NCI-H82 treated with DMSO at 0.1 percent for 48 hours (cell line): ENCODE results near the gene HEXIM2.
A peak's percentile ranks its signal among the peaks of the same experiment; 100 is the strongest.

Source experiments
- DNase-seq: peaks from one replicate; lab custom pipeline; 2025; ENCODE audit not compliant: unreplicated experiment; lab: John Stamatoyannopoulos, UW

The HEXIM2 gene

GRCh38 chr17:45143767-45144198 lies 17.9 kb upstream of the HEXIM2 start:
- DNase-seq: no peak

- no peak for DNase-seq
Measured at GRCh38 chr17:45144199-45145034, 17.3 kb upstream of the HEXIM2 start.

GRCh38 chr17:45145035-45145389 lies 16.7 kb upstream of the HEXIM2 start:
- no peak for DNase-seq

- DNase-seq: no peak
Measured at GRCh38 chr17:45146166-45146565, 15.5 kb upstream of the HEXIM2 start.

- DNase-seq: no peak
Measured at GRCh38 chr17:45146592-45146889, 15.1 kb upstream of the HEXIM2 start.

GRCh38 chr17:45146890-45147580 lies 14.6 kb upstream of the HEXIM2 start:
- peak; percentile 78 for DNase-seq

- DNase-seq: peak; percentile 94
Measured at GRCh38 chr17:45147581-45148182, 14.0 kb upstream of the HEXIM2 start.

- peak; percentile 99 for DNase-seq
Measured at GRCh38 chr17:45148183-45149036, 13.3 kb upstream of the HEXIM2 start, which contains the start of gene HEXIM1. Gene HEXIM1, plus strand, starts transcription at chr17:45148475. Its CDS starts 716 bp downstream, at chr17:45149191.

GRCh38 chr17:45149037-45149668 lies 12.5 kb upstream of the HEXIM2 start:
- peak; percentile 77 for DNase-seq

- no peak for DNase-seq
Measured at GRCh38 chr17:45149669-45150664, 11.7 kb upstream of the HEXIM2 start.

GRCh38 chr17:45150911-45151809 lies 10.5 kb upstream of the HEXIM2 start:
- DNase-seq: no peak

GRCh38 chr17:45155029-45155428 lies 6.6 kb upstream of the HEXIM2 start:
- no peak for DNase-seq

- DNase-seq: no peak
Measured at GRCh38 chr17:45155483-45155882, 6.2 kb upstream of the HEXIM2 start.

GRCh38 chr17:45156242-45156641 lies 5.4 kb upstream of the HEXIM2 start:
- DNase-seq: no peak

- DNase-seq: peak; percentile 34
Measured at GRCh38 chr17:45160447-45161287, 1.0 kb upstream of the HEXIM2 start.

GRCh38 chr17:45162025-45162687 lies 481 bp downstream of the HEXIM2 start:
- DNase-seq: no peak

GRCh38 chr17:45164734-45165269 lies 3.1 kb downstream of the HEXIM2 start:
- DNase-seq: no peak
